SK-N-SH treated with all-trans-retinoic acid at 6 μM for 48 hours (cell line): ENCODE measurements around the gene METTL13.

Experiments
- ISL1 ChIP-seq: fragments of 250-450 bp; sonication (Bioruptor Pico); IDR thresholded peaks from 2 replicates; pipeline ENCODE4 v2.1.2; 2022; ENCODE audit warnings: mild to moderate bottlenecking, moderate library complexity
- ZFP30 ChIP-seq: fragments of 450-650 bp; formaldehyde crosslinking; IDR thresholded peaks from 2 replicates; pipeline ENCODE4 v1.5.0; 2022; ENCODE audit warnings: mild to moderate bottlenecking, moderate library complexity
- TF ChIP-seq, protein P1 (sequence below): fragments of 250-450 bp; sonication (Bioruptor Pico); IDR thresholded peaks from 2 replicates; pipeline ENCODE4 v1.8.0; 2020; ENCODE audit warnings: mild to moderate bottlenecking, moderate library complexity, borderline replicate concordance

DNA sequence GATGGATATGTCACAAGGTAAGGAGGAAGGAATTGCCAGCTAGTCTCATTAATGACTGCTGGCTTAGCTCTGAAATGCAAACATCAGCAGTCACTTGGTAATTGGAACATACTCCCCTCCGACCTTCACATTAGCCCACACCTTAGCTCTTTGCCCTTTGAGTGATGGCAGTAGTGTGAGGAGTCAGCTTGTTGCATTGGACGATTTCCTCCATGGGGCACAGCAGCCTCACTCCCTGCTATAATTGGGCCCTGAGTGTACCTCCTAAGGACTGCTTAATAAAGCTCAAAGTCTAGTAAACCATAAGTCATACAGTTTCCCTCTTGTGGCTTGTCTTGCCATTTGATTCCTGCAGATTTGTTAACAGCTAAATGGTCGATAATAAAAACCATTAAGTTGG lies 19.4 kb downstream of the METTL13 start:
- TF ChIP-seq, protein P1, sequence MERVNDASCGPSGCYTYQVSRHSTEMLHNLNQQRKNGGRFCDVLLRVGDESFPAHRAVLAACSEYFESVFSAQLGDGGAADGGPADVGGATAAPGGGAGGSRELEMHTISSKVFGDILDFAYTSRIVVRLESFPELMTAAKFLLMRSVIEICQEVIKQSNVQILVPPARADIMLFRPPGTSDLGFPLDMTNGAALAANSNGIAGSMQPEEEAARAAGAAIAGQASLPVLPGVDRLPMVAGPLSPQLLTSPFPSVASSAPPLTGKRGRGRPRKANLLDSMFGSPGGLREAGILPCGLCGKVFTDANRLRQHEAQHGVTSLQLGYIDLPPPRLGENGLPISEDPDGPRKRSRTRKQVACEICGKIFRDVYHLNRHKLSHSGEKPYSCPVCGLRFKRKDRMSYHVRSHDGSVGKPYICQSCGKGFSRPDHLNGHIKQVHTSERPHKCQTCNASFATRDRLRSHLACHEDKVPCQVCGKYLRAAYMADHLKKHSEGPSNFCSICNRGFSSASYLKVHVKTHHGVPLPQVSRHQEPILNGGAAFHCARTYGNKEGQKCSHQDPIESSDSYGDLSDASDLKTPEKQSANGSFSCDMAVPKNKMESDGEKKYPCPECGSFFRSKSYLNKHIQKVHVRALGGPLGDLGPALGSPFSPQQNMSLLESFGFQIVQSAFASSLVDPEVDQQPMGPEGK: no peak
- TF ChIP-seq ISL1 (CRISPR knock-in tag) (no peak), ZFP30 (CRISPR knock-in tag) (no peak)
